HG03521 (cell line): ENCODE measurements around the gene MON2.
"Not testable (repeated sequence)": the region's sequence is repeated elsewhere in the genome, so short reads cannot be mapped to it uniquely, and the experiment has no call there.

Source experiments
- ATAC-seq: cut with Tn5 transposase; IDR thresholded peaks from one replicate; pipeline ENCODE4 v1.9.1; 2021; ENCODE audit warnings: mild to moderate bottlenecking, moderate library complexity; ENCODE audit not compliant: unreplicated experiment

MON2 gene

DNA sequence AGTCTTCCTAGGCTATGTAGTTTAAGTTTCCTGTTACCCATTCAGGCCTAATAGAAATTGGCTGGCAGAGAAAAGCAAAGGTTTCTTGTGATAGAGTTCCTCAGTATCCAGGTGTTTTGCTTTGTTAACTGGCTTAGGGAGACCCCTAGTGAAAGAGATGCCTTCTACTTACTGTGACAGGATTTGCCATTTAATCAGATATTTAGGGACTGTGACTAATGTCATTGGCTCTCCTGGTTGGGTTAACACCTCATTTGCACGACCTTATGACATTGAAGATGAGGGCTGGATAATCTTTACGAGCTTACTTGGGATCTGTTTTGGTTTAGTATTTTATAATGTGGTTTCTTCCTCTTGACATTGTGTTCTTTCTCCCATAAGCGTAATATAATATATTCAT is 5.8 kb downstream of the MON2 start:
- ATAC-seq: no peak

- no peak for ATAC-seq
Observed at GRCh38 chr12:62481843-62482540, 15.4 kb downstream of the MON2 start.

DNA sequence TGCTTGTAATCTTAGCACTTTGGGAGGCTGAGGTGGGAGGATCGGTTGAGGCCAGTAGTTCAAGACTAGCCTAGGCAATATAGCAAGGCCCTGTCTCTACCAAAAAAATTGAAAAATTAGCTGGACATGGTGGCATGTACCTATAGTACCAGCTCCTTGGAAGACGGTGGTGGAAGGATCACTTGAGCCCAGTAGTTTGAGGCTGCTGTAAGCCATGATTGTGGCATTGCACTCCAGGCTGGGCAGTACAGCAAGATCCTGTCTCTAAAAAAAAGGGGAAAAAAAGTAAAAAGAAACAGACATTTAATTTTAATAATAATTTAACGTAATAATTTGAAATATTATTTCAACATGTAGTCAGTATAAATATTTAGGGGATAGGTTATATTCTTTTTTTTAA is 16.1 kb downstream of the MON2 start:
- no peak for ATAC-seq

GRCh38 chr12:62484233-62484632 is 17.6 kb downstream of the MON2 start:
- ATAC-seq: no peak

GRCh38 chr12:62505786-62506185 is 39.2 kb downstream of the MON2 start:
- ATAC-seq: no peak

DNA sequence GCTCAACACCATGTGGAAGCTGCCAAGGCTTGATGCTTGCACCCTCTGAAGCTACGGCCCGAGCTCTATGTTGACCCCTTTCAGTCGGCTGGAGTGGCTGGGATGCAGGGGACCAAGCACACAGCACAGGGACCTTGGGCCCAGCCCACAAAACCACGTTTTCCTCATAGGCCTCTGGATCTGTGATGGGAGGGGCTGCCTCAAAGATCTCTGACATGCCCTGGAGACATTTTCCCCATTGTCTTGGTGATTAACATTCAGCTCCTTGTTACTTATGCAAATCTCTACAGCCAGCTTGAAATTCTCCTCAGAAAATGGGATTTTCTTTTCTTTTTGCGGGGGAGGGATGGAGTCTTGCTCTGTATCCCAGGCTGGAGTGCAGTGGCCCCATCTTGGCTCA is 46.3 kb downstream of the MON2 start:
- ATAC-seq: no peak

- ATAC-seq: not testable (repeated sequence)
Observed at GRCh38 chr12:62514080-62514479, 47.5 kb downstream of the MON2 start.

DNA sequence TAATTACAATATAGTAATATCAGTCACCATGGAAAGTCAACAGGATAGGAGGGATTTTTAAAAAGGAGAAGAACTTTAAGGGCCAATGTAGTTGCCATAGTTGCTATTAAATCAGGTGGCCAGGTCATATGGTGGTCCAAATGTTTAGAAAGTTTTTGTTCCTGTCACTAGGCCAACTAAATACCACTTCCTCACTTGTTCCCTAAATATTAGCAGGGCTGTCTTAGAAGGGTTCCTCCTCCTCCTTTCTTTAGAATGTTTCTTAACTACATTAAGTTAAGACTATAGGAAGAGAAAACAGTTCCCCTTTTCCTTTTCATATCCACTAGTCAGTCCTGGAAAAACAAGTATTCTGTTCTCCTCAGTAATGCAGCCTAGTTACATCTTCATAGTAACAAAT is 50.3 kb downstream of the MON2 start:
- ATAC-seq: no peak

DNA sequence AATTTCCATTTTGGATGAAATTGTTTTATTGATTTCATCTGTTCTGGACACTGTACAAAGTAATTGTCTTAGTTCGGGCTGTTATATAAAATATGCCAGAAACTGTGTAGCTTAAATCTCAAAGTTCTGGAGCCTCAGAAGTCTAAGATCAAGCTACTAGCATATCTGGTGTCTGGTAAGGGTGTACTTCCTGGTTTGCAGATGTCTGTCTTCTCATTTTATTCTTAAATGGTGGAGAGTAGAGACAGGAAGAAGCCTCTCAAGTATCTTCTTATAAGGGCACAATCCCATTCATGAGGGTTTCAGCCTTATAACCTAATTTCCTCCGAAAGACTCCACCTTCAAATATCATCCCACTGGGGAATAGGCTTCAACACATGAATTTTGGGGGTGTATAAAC is 51.3 kb downstream of the MON2 start:
- no peak for ATAC-seq

DNA sequence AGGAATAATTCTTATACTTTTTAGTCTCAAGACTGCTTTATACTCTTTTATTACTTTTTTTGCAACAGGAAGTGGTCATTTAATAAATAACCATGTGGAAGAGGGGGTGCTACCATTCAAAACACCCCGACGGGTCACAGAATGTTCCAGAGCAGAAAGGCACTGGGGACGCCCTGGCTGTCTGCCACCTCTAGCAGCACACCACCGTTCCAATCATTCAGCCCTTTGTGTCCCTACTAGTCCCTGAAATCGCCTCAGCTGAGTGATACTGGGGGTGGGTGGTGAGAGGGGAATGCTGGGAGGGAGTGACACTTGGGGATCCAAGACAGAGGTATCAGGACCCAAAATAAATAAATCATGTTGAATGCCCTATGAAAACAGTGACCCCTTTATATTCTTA is 52.4 kb downstream of the MON2 start:
- no peak for ATAC-seq

- no peak for ATAC-seq
Observed at GRCh38 chr12:62520361-62520760, 53.7 kb downstream of the MON2 start.

DNA sequence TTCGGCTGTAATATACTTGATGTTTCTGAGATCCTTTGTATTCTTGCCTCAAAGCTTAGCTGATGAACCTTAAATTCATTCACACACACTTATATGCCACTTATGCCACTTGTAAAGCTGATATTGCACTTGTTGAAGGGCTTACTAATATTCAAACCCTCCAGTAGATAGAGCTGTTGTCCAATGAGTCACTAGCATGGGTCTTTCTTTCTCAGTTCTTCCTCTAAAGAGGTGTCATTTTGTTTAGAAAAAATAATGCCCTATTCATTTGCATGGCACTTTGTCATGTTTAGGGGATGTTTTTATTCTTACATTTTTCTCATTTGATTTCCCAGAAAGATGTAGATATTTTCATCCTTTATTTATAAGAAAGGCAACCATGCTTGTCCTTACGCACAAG is 56.4 kb downstream of the MON2 start:
- no peak for ATAC-seq

DNA sequence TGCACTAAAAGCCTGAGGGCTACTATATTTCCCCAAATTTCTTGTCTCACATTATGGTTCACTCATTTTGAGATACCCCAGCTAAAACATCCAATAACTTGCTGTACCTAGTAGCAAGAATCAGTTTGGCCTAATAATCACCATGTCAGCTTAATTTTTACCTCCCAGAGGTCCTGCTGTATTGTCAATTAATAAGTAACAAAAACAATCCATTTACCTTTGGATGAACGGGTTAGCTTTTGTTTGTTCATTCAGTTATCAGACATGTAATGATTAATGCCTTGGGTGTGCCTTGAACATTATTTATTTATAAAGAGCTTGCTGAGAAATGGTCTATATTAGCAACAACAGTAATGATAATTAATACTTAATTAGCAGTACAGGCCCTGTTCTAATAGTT is 57.0 kb downstream of the MON2 start:
- no peak for ATAC-seq

GRCh38 chr12:62525271-62525670 is 58.6 kb downstream of the MON2 start:
- no peak for ATAC-seq

- no peak for ATAC-seq
Observed at GRCh38 chr12:62530596-62530995, 64.0 kb downstream of the MON2 start.

GRCh38 chr12:62532333-62532732 is 65.7 kb downstream of the MON2 start:
- no peak for ATAC-seq

DNA sequence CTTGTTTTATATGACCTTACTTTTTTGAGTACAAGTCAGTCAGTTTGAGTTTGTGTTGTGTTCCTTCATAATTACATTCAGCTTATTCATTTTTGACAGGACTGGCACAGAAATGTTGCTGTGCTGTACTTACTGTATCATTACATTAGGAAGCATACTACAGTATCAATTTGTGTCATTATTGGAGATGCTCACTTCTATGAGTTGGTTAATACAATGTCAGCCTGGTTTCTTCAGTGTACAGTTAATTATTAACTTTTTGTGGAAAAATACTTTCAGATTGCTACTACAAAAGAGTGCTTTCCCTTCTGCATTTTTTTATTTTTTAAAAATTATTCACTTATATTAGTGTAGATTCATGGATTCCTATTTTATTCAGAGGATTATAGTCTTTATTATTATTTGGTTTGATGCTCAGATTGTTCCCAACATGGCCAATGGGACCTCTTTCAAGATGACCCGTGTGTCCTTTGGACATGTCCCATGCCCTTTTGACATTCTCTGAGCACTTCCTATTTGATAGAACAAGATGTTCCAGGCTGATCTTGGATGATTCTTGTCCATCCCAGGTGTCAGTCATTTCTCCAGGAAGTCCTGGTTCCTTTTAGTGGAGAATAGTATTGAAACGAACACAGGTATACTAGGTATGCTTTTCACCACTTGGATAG is 66.6 kb downstream of the MON2 start:
- ATAC-seq: no peak

DNA sequence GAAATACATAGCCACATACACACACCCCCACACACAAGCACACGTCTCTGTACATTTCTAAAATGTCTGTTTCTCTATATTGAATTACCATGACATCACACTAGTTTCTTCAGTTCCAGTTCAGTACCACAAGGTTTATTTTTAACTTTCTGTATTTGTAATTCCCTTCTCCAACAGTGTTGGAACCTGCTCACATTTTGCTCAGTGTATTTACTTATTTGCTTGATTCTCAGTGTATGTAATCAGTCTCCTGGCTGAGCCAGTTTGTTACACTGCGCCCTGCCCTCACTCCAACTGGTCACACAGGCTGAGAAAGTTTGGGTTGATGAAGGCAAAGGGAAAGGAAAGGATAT is 67.1 kb downstream of the MON2 start:
- ATAC-seq: no peak

DNA sequence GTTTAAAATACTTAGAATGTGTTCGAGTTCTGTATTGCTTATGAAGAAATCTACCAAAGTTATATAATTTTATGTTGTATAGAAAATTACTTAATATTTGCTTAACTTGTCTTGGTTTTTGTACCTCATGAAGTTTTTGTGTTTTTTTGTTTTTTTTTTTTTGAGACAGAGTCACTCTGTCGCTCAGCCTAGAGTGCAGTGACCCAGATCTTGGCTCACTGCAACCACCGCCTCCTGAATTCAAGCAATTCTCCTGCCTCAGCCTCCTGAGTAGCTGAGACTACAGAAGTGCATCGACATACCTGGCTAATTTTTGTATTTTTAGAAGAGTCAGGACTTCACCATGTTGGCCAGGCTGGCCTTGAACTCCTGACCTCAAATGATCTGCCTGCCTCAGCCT is 69.9 kb downstream of the MON2 start:
- ATAC-seq: no peak

GRCh38 chr12:62537551-62537950 is 70.9 kb downstream of the MON2 start:
- ATAC-seq: no peak

DNA sequence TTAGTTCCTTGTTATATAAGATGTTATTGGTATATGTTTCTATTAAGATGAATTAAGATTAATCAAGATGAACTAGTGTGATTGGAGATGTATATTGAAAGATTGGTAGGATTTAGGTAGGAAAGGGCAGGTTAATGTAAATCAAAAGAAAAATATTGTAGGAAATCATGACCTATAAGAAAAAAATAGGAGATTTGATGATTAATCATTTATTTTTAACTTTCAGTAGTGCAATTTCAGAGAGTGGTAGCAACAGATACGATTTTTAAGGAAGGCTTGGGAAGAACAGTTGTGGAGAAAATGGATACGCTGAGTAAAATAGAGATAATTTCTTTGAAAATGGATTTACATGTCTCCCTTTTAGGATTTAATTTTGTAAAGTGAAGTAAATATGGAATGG is 73.7 kb downstream of the MON2 start:
- no peak for ATAC-seq

DNA sequence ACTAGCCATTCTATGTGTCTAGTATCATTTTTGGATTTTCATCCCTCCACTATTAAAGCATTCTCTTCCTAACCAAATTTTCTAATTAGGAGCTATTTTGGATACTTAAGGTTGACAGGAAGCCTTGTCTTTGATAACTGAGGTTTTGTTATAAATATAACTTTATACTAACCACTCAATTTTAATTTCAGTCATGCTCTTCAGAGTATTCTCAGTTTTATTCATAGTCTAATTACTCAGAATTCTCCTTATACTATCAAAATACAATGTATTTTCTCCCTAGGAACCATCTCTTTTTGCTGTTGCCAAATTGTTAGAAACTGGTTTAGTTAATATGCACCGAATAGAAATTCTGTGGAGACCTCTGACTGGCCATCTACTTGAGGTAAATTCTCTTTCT is 76.2 kb downstream of the MON2 start:
- ATAC-seq: no peak

GRCh38 chr12:62543324-62543723 is 76.7 kb downstream of the MON2 start:
- ATAC-seq: no peak
